ENCODE results near the gene ZNF488.
A peak's percentile ranks its signal among the peaks of the same experiment; 100 is the strongest.
"Not testable (repeated sequence)": the region's sequence is repeated elsewhere in the genome, so short reads cannot be mapped to it uniquely, and the experiment has no call there.

ZNF488 gene

DNA sequence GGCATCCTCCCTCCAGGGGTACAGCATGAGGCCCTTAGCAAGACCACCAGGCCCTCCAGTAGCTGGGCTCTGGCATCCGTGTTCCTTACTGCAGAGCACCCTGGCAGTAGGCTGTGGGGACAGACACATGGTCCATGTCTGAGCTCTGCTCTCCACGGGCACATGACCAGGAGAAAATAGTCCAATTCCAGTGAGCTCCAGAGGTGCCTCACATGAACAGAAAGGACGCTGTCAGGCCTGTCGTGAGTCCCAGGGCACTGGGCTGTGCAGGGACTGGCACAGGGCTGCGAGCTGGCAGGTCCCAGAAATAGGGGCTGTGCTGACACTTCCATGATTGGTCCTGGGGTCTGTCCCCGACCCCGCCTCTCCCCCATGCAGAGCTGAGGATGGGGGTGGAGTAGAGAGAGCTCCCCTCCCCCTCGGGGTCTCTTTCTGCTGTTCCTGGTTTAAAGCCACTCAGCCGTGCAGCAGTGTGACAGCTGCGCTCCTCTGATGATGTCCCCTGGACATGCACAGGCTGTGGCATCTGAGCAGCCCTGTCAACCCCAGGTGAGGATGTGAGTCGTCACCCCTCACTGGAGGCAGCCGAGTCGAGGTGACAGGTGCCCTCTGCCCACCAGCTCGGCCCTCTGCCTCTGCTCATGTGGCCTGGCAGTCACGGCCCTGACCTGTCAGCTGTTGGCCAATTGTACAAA, 25.2 kb upstream of the ZNF488 start:
- DNase-seq: no peak

- no peak for DNase-seq
Observed at GRCh38 chr10:47408606-47409005, 24.5 kb upstream of the ZNF488 start.

DNA sequence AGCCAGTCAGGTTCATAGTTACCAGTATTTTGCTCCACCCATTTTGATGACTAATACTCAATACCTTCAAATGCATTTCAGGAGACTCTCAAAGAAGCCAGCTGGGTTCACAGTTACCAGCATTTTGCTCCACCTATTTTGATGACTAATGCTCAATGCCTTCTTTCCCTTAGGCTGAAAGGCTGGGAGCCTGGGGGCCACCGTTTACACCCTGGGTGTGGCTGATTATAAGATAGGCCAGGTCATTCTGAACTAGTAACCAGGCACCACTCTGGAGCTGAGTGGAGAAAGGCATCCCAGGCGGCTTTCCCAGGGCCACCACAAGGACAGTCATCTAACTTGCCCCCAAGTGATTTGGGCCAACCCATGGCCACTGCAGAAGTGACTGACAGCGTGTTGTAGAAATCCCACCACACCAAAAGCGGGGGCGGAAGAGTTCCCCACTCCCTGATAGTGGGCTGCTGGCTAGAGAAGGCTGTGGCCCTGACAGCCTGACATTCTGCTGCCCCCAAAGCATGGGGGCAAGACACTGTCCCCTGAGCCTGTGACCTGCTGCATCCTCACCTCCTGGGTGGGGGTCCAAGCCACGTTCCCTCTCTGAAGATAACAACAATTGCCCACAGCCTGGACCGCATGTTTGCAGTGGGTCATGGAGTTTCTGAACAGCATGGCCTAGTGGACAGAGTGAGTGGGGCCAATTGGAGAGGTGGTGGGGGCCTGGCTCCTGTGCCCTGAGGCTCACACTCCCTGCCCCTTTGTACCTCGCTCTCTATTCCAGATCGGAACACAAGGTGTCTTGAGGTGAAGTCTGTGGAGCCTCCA, 23.0 kb upstream of the ZNF488 start:
- peak; percentile 74 for DNase-seq

DNA sequence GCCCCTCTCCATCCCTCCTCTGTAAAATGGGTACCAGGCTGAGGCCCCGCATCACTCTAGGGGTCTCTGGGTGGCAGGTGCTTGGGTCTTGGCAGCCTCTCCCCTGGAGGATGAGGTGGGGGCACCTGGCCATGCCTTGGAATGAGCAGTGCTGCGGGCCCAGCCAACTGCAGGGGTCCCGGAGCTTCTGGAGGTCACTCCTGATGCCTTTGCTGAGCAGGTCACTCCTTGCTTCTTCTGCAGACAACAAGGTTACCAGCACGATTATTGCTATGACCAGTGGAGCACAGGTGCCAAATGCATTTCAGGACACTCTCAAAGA, 22.4 kb upstream of the ZNF488 start:
- DNase-seq: no peak

GRCh38 chr10:47405857-47406547, 21.9 kb upstream of the ZNF488 start:
- DNase-seq: no peak

- no peak for DNase-seq
Observed at GRCh38 chr10:47404937-47405336, 20.8 kb upstream of the ZNF488 start.

DNA sequence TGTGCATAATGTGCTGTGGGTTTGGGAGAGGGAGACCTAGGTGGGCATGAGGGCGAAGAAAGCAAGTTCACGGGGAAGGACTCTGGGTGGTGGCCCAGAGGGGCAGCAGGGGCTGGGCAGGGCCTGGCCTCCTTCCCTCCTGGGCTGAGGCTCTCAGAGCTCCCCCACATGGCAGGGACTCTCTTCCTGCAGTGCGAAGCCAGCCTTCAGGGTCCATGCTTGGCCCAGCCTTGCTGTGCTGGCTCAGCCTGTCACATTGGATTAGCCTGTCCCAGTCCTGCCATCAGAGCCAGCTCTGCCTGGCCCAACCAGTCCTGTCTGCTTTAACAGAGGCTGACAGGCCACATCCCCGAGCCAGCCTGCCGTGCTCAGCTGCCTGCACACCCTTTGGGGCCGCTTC, 20.4 kb upstream of the ZNF488 start:
- DNase-seq: no peak

GRCh38 chr10:47403446-47404318, 19.6 kb upstream of the ZNF488 start:
- DNase-seq: peak; percentile 50

DNA sequence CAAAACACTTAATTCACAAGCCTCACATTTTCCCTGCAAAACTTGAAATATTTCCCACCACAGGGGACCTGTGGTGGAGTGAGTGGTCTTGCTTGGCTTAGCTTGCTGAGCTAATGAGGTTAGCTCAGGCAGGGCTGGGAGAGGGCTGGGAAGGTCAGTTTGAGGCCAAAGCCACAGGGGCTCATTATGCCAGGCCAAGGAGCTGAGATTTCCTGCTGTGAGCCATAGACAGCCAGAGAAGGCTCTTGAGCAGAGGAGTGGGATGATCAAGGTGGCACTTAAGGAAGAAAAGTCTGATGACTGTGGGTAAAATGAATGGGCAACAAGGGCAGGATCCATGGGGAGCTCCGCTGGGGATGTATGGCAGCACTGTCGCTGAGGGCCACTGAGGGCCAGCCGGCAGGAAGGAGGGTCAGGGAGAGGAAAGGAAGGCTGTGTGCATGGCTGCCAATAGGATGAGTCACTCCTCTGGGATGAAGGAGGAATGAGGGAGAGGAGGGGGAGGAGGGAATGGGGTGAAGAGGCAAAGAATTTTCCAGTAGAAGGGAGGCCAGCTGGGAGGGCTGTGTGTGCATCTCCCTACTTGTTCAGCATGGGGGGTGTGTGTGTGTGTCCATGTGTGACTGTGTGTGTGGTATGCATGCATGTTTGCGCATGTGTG, 18.7 kb upstream of the ZNF488 start:
- DNase-seq: peak; percentile 97

DNA sequence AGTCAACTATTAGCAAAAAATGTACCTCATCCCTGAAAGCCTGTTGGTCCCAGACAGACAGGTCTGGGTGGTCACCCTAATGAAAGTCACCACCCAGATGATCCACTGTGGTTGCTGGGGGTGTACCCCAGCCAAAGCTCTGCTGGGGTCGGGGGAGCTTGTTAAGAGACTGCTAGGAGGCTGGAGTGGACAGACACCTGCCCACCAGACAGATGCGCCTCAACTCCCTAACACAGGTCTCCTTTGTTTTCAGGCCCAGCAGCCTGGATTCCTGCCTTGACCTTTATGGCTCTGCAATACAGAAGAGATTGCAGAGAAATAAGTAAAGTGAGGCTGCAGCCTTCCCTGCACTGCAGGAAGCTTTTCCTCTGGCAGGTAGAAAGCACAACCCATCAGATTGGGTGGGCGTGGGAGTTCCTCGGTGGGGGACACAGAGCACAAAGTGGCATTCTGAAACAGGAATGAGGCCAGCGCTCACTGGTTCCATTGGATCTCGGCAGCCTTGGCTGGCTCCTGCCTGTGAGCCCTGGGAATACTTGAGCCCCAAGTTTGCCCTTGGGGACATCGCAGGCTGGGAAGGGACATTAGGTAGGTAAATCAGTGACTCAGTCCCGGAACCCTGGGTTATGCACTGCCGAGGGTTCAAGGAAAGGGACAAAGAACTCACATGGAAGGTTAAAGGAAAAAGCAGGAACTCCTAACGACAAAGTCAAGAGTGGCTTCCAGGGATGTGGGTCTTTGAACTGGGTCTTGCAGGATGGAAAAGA, 18.0 kb upstream of the ZNF488 start:
- DNase-seq: no peak

DNA sequence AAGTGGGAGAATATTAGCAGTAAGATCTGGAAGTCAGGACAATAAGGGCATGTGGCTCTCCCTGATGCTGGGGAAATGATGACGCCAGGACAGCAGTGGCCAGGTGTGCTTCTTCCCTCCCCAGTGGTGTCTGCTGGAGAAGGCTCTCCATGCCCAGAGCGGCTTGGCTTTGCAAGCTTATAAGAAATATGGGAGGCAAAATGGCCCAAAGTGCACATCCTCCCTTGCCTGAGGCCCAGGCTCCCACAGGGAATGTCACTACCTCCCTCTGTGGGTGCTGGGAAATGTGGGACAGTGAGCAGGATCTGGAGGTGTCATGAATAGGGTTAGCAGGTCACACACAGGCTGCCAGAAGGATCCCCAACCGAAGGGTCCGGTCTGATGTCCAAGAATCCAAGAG, 17.1 kb upstream of the ZNF488 start:
- DNase-seq: no peak

DNA sequence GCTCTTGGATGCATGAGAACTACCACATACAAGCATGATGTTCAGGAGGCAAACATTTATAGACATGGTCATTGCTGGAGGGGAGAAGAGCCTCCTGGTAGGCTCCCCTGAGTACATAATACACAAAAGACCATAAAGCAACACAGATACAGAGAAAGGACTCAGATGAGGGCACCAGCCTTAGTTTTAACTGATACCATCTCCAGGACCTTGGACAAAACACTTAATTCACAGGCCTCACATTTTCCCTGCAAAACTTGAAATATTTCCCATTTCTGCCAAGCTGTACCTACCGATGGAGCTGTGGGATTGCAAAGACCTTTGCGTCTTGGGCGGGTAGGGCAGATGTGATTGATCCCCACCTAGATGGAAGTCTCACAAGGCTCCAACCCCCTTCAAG, 16.7 kb upstream of the ZNF488 start:
- DNase-seq: no peak

DNA sequence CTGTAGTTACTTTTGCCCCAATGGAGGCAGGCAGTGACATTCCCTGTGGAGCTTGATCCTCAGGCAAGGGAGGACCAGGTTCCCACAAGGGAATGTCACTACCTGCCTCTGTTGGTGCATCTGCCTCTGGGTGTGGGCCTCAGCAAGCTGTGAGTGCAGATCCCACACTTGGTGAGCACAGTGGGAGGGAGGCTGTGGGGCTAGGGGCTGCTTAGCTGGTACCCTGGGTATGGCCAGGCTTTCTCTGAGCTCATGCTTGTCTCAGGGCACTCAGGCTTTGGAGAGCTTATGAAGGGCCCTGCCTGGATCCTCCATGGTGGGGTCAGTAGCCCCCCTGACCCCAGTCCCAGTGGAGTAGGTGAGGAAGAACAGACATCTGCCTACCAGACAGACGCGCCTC, 16.2 kb upstream of the ZNF488 start:
- DNase-seq: no peak

DNA sequence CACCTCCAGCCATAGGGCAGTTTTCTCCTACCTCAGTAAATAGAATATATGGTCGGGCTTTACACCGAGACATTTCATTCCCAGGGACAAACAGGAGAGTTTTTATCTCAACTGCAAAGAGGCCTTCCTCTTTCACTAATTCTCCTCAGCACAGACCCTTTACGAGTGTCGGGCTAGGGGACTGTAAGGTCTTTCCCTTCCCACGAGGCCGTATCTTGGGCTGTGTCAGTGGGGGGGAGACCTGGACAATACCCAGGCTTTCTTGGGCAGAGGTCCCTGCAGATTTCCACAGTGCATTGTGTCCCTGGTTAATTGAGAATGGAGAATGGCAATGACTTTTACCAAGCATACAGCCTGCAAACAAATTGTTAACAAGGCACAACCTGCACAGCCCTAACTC, 13.2 kb upstream of the ZNF488 start:
- DNase-seq: no peak

DNA sequence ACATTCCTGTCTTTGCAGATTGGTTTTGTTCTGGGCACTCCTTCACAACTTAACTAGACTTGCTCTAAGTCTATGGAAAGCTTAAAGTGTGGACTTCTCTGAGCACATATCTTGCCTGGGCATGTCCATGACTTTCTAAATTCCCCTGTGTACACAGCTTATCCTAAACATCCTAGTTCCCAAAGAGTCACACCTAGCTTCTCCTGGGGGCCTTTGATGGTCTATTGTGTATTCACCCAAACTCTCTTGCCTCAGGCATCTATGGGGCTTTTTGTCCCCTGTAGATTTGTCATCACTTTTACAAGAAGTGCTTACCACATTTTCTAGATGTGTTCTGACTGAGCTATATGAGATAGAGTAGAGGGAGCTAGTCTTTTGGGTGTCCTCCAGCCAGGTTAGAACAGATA, 12.2 kb upstream of the ZNF488 start:
- no peak for DNase-seq

DNA sequence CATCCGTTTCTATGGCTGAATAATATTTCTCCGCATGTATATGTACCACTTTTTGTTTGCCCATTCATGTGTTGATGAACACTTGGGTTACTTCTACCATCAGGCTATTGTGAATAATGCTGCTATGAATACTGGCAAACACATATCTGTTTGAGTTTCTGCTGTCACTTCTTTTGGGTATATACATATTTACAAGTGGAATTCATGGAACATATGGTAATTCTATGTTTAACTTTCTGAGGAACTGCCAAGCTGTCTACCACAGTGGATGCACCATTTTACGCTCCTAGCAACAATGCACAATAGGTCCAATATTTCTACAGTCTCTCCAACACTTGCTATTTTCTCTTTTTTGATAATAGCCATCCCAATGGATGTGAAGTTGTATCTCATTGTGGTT, 5.5 kb upstream of the ZNF488 start:
- no peak for DNase-seq

DNA sequence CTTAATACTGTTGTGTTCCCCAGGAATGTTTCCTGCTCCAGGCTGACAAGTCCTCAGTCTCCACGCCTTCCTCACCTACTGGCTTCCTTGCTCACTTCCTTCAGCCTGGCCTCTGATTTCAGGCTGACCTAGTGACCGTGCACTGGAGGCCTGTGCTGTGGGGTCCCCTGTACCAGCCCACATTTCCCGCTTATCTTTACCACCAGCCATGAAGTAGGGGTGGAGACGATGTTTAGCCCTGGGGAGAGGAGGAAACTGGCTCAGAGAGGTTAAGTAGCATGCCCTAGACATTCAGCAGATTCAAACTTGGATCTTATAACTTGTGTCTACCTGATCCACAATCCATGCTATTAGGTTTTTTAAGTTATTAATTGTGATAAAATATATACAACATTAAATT, 4.8 kb upstream of the ZNF488 start:
- DNase-seq: no peak

DNA sequence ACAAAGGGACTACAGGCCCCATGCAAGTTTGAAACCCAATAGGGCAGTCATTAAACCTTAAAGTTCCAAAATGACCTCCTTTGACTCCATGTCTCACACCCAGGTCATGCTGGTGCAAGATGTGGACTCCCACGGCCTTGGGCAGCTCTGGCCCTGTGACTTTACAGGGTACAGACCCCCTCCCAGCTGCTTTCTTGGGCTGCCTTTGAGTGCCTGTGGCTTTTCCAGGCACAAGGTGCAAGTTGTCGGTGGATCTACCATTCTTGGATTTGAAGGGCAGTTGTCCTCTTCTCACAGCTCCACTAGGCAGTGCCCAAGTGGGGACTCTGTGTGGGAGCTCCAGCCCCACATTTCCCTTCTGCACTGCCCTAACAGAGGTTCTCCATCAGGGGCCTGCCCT, 2.0 kb upstream of the ZNF488 start:
- DNase-seq: not testable (repeated sequence)

- DNase-seq: no peak
Observed at GRCh38 chr10:47383261-47384147, 589 bp downstream of the ZNF488 start.

All from fibroblast of upper back skin (primary cell).